ENCODE results near the gene KRTAP4-11.

DNA sequence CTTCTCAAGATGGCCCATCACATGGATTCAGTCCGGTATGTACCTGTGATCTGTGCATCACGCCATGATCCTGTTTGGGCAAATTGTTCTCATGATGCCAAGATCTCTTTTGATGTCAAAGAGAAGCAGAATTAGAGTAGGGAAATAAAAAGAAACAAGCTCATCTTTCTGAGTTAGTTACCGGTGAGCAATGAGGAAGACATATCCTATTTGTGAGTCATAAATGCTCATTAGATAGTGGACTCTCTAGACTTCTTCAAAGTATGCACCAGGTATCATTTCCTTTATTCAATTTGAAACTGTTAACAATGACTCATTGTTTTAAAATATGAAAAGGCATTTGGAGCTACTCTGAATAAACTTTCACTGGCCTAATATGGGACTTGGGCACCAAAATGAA lies 13.8 kb upstream of the KRTAP4-11 start:
- TF ChIP-seq, protein P1, sequence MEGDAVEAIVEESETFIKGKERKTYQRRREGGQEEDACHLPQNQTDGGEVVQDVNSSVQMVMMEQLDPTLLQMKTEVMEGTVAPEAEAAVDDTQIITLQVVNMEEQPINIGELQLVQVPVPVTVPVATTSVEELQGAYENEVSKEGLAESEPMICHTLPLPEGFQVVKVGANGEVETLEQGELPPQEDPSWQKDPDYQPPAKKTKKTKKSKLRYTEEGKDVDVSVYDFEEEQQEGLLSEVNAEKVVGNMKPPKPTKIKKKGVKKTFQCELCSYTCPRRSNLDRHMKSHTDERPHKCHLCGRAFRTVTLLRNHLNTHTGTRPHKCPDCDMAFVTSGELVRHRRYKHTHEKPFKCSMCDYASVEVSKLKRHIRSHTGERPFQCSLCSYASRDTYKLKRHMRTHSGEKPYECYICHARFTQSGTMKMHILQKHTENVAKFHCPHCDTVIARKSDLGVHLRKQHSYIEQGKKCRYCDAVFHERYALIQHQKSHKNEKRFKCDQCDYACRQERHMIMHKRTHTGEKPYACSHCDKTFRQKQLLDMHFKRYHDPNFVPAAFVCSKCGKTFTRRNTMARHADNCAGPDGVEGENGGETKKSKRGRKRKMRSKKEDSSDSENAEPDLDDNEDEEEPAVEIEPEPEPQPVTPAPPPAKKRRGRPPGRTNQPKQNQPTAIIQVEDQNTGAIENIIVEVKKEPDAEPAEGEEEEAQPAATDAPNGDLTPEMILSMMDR (conservative IDR thresholded peaks at IDR 0.05; ENCODE audit: low read length) = no peak
- TF ChIP-seq EZH2phosphoT487 (IDR thresholded peaks at IDR 0.05; ENCODE audit: borderline replicate concordance, low read depth, low read length) = no peak
